HG02759 (cell line): ENCODE measurements around the gene DYNC2LI1.

Experiments used
- ATAC-seq: cut with Tn5 transposase; IDR thresholded peaks from one replicate; pipeline ENCODE4 v1.9.1; 2021; ENCODE audit warnings: mild to moderate bottlenecking, moderate library complexity; ENCODE audit not compliant: unreplicated experiment

Gene DYNC2LI1

DNA sequence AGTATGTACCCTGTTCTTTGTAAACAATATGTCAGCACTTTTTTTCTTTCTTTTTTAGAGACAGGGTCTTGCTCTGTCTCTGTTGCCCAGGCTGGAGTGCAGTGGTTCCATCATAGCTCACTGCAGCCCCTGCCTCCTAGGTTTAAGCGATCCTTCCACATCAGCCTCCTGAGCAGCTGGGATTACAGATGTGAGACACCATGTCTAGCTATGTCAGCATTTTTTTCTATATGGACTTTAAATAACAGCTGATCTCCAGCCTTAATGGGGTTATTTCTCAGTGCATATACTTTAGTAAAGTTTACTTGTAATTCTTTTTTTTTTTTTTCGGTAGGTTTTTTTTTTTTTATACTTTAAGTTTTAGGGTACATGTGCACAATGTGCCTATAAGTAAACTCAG, 38.2 kb downstream of the DYNC2LI1 start:
- ATAC-seq = no peak

DNA sequence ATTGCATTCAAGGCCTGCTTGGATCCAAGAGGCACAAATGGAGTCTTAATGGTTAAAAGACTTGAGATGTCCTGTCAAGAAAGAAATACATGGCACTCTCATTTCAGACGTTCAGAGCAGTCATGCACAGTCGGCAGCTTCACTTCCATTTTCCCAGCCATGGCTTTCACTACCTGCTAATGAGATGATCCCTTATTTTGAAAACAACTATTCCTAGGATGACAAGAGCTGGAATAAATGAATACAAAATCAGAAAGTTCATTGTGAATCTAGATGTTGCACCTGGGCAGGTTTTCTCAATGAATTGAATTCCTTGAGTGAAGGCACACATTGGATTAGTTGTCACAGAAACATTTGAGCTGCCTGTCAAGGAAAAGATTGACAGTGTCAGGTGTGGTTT, 39.1 kb downstream of the DYNC2LI1 start:
- ATAC-seq = no peak

DNA sequence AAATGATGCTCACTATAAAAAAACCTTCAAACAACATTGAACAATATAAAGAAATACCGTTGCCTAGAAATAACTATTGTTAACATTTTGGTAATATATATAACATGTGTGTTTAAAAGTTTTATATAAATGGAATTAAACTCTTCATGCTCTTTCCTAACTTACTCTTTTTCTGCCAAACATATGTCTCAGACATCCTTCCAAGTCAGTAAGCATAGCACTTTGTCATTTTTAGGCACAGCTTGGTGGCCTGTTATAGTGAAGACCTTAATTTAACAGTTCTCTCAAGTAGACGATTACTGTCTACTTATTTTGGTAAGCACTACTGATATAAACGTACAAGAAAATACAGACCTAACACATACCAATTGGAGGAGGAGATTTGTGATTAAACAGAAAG, 40.9 kb downstream of the DYNC2LI1 start:
- no peak for ATAC-seq

DNA sequence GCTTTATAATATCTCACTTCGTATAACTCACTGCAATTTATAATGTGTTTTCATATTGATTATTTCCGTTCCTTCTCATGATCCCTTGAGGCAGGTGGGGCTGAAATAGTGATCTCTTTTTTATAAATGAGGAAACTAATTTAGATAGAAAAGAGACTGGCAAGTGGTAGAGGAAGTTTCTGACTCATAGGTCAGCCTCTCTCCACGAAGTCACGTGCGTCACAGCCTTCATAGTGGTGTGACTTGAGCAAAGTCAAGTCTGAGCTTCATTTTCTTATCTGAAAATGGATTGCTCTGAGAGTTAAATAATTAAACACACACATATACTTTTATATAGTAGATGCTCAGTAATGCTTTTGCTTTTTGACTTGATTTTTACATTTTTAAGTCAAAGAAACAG, 44.9 kb downstream of the DYNC2LI1 start:
- no peak for ATAC-seq

DNA sequence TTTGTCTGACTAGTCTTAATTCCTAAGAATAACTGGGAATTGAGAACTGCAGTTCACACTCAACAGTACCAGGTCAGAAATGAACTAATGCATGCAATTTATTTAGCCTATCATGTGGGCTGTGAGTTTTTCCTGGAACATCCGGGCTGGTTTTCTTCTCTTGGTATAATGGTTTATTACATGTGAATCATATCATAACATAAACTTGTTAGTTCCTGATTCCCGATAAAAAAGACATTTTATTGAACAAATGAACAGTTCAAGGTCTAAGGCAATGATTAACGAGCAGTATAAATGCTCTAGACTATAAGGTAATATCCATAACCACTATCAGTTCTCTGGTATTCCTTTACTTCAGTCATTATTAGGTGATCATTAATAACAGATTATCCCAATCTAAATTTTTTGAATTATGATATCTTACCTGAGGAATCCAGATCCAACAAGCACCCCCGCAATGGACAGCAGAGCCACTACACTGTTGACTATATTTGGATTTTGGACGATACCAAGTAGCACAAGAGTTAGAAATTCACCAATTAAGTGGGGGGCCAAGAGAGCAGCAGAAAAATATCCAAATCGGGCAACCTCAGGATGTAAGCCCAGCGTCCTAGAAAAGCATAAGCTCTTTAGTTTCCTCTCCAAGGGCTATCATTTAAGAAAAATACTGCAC, 45.8 kb downstream of the DYNC2LI1 start:
- no peak for ATAC-seq

DNA sequence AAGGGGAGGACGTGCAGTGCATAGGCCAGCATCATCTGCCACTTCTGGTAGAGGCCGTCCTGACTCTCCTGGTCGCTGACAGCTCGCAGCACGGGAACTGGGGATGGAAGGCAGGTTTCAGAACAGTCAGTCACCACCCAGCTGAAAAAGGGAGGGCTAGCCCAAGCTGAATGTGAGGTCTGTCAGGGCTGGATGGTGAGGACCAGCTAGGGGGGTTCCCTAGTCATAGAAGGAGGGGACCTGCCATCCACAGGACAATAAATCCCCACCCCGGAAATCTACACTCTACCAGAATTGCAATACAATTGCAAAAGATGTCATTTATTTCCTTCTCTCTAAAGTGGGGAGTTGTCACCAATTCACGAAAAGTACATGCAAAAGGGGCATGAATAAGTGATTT, 49.0 kb downstream of the DYNC2LI1 start:
- ATAC-seq = no peak

DNA sequence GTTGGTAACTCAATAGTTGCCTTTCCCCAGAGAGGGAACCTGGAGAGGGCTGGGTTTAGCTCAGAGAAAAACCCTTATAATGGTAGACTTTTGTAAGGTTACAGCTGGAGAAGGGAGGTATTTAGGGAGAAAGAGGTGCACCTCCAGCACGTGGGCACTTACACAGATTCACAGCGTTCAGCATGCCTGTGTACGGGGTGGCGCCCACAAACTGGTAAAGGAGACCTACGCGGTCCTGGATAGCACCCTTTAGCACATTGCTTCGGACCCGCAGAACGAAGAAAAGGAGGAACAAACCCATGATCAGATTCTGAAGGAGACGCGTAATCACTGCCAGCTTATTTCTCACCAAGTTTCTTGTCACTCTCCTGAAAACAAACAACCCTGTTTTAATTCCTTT, 49.9 kb downstream of the DYNC2LI1 start:
- no peak for ATAC-seq

DNA sequence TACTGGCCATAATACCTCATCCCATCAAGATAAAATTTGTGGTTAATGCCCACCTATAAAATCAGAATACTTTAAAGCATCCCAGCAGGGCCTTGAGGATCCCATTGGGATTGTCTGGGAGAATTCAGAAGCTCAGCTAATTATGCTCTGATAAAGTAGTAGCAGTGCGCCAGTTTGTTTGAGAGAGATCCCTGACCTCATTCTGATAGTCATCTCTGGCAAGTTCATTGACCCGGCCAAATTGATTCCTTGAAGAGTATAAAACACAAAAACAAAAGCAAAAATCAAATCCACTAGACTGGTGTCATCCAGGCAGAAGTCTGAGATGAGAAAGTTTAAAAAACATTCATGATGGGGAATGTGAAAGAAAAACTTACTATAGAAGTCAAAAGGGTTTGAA, 50.7 kb downstream of the DYNC2LI1 start:
- no peak for ATAC-seq

DNA sequence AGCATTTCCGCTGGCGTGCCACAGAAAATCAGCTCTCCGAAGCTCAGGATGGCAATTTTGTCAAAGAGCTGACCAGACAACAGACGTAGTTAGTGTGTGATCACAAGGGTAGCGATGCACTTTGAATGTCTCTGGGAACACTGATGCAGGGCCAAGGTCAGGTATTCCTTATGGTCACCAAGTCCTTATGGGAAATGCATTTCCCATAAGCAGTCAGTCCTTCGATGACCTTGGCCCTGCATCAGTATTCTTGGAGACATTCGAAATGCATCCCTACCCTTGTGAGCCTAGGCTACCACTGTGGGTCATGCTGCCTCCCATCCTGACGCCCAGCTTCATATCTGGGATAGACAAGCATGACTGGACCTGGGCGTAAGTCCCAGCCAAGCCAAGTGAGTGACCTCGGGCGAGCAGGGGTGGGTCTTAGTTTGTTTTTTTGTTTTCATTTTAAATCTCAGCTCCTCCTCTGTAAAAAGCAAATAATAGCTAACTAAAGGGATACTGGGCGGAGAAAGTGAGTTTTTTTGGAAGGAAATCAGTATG, 51.2 kb downstream of the DYNC2LI1 start:
- no peak for ATAC-seq

DNA sequence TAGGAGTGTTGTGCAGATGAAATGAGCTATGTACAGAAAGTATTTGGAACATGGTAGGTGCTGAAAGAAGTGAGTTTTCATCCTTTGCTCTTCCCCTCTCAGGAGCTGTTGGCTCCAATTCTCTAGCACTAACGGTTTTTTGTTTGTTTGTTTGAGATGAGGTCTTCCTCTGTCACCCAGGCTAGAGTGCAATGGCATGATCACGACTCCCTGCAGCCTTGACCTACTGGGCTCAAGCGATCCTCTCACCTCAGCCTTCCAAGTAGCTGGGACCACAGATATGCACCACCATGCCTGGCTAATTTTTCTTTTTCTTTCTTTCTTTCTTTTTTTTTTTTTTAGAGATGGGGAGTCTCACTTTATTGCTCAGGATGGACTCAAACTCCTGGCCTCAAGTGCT, 52.0 kb downstream of the DYNC2LI1 start:
- ATAC-seq = no peak

DNA sequence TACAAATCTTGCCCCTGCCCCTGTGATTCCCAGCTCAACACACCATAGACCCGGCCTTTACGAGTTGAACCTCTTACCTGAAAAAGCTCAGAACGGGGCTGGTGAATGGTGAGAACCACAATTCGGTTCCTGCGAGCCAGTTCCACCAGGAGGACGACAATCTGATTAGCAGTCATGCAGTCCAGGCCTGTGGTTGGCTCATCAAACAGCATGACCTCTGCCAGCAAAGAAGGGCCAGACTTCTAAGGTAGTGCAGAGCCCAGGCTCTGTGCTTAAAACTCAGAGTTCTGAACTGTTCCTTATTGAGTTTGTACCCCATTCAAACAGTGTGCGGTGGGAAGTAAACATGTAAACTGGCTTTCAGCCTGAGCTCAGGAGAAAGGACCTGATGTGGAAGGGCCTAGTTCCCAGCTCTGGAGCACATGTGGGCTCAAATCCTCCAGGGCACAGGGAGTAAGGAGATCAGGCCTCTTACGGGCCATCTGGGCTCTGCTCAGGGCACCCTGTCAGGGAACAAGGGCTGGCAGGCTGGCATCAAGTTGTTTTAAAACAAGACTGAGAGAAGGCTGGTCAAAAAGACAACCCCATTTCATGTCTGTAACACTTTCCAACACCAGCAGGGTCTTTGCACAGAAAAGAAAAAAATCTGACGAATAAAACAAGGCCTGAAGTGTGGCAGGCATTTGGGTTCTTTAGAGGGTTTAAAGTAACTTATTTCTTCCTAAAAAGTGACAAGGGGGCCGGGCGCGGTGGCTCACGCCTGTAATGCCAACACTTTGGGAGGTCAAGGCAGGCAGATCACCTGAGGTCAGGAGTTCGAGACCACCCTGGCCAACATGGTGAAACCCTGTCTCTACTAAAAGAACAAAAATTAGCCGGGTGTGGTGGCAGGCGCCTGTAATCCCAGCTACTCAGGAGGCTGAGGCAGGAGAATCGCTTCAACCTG, 52.7 kb downstream of the DYNC2LI1 start:
- ATAC-seq = no peak

DNA sequence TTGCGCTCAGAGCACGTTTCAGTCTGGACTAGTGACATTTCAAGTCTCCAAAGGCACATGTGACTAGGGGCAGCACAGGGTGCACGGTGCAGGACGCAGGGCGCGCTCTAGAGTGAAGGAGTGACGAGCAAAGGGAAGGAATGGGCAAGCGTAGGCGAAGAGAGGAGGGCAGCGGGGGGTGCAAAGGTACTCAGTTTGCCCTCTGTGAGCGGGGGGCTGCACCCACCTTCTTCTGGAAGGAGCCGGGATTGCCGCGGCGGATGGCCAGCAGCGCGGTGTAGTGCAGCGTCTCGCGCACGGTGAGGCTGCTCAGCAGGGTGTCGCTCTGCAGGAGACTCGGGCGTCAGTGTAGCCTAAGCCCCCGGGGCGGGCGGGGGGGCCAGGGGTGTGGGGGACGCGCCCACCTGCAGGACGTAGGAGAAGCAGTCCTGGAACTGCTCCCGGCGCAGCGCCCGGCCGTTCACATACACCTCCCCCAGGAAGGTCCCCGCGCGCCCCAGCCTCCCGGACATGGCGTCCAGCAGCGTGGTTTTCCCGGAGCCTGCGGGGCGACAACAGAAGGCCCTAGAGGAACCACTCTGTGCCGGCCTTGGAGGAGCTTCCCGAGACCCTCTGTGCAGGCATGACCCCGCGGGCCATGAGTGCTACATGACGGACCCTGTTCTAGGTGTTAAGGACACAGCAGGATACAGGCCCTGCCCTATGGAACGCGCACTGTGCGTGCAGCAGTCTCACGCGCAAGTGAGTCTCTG, 57.9 kb downstream of the DYNC2LI1 start:
- no peak for ATAC-seq

DNA sequence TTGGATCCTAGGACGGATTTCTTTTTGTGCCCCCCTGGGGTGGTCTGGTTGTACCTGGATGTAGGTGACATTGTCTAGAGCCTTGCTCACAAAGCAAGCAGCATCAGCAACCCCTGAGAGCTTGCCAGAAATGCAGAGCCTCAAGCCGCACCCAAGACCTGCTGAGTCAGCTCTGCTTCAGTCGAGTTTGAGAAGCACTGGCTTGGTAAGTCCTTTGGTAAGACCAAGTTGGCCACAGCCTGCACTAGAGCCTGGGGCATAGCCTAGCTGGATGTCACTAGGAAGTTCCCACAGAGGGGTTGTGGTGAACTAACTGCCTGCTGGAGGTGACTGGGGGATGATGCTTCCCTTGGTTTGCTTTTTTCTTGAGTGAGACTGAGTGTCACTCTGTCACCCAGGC, 58.6 kb downstream of the DYNC2LI1 start:
- no peak for ATAC-seq

DNA sequence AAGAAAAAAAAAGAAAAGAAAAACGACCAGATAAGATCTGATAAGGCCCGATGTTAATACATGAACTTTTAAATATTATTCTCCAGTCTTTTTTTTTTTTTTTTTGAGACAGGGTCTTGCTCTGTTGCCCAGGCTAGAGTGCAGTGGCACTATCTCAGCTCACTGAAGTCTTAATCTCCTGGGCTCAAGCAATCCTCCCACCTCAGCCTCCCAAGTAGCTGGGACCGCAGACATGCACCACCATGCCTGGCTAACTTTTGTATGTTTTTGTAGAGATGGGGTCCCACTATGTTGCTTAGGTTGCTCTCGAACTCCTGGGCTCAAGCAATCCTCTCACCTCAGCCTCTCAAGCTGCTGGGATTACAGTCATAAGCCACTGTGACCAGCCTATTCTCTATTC, 63.2 kb downstream of the DYNC2LI1 start:
- ATAC-seq = no peak

DNA sequence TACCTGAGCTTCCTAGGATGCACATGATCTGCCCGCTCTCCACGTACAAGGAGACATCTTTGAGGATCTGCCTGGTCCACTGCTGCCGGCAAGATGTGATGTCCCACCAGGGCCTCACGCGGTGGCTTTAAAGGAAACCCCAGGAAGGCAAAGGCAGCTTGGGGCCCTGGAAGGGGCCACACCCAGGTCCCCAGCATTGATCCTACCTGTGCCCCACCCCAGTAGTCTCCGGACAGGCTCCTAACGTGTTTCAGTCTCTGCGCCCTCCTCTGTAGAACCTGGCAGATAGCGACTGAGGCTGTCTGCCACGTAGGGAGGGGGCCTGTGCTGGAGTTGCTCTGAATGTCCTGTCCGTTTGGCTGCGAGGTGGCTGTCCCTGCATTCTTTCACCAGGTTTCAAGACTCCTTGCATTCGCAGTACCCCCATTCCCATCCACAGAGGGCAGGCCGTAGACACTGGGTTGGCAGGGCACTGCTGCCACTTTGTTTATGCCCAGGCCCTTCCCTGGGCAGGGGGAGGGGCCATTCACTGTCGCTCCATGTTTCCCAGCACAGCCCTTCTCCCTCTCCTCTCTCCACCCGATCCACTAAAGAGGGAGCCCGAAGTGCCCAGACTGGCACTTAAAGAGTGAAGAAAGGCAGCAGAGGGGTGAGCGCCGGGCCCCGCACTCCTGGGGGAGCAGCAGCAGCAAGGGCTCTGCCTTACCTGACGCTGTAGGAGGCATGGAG, 64.2 kb downstream of the DYNC2LI1 start:
- ATAC-seq = no peak

DNA sequence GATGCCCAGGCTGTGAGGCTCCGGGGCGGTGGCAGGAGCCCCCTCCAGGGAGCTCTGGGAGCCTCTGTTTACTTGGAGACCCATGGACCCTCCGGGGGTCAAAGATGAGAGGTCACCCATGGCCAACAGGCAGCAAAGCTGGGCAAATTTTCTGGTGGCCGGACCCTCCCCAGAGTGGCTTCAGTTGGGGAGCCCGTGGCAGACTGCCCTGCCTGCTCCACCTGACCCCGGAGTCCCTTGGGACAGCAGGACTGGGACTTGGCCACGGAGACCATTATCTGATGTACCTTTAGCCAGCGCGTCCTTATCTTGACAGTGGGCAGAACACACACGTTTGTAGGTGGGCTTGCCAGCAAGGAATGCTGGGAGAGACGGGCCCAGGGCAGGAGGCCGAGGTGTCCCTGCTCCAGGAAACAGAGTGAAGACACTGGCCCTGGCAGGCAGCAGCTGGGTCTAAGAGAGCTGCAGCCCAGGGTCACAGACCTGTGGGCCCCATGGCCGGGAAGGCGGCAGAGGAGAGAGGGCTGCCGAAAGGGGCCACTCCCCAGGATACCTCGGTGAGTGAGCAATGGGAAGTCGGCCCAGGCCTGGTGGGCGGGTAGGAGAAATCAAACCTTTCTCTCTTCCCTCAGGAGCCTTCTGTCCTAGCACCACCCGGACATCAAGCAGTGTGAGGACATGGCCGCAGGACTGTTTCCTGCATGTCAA, 64.9 kb downstream of the DYNC2LI1 start, which contains the start of the genes ABCG5 and ABCG8:
ABCG5 (minus strand) TSS at position 280 of the 708 bp plus-strand sequence; CDS start at position 120, 160 bp downstream.
ABCG8 (plus strand) TSS at position 412 of the 708 bp plus-strand sequence; CDS start at position 495, 83 bp downstream.
- no peak for ATAC-seq

DNA sequence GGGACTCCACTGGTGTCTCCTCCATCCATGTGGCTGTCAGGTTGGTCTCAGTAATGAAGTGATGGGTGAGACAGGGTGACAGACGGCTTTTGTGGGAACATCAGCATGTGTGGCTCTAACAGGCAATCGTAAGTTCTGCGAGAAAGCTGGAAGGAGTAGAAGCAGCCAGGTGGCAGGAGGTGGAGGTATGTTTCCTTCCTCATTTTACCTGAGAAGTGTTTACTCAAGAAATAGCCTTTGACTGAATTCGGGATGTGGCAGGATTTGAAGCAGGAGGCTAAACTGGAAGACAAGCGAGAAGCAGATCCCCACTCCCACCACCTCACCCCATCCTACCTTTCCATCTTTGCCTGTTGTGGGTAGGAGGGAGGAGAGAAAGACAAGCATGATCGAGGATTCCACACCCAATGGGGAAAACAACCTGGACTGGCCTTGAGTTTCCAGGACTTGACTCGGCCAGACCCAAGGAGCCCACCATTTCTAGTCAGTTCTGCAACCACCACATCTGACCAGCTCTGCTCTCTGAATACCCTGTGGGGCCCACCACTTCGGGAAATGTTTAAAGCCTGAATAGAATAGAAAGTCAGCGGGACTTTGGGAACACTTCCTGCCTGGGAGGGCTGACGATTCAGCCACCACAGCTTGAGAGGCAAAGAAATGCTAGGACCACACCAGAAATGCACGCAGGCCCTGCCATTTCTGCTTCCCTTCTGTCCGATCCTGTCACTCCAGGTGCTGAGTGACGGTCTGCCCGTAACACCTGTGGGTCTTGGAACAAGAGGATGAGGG, 66.1 kb downstream of the DYNC2LI1 start:
- no peak for ATAC-seq

DNA sequence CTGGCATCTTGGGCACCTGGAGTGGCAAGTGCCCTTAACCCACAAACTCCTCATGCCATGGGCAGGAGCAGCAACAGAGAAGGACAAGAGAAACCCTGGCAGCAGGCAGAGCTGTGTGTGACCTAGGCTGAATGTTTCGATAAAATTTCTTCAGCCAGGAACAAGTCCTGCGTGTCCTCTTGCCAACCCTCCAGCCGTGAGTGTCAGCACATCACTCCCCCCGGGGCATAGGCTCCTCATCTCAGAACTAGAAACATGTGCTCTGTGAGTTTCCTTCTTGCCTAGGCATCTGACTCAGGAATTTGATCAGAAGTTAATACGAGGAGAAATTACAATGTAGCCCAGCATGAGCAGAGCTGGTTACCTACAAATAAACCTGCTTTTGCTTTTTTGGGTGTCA, 67.1 kb downstream of the DYNC2LI1 start:
- ATAC-seq = no peak
